Osteocyte (in vitro differentiated cells): ENCODE data around the gene MKKS. TPM values are rescaled to one million over a fixed set of nuclear protein-coding genes. Genes with fewer than 3 reads are reported as not detected.

ENCODE experiments used
- DNase-seq: peaks from one replicate; pipeline ENCODE4 v3.0.0; 2021; ENCODE audit warnings: mixed read lengths; ENCODE audit not compliant: unreplicated experiment; ENCODE audit errors: extremely low spot score
- H3K27ac Mint-ChIP-seq: one replicate; pipeline ENCODE4 v1.8.0; 2021; ENCODE audit warnings: mild to moderate bottlenecking, mixed read lengths; ENCODE audit not compliant: unreplicated experiment
- H3K27me3 Mint-ChIP-seq: one replicate; pipeline ENCODE4 v1.8.0; 2021; ENCODE audit warnings: mixed read lengths; ENCODE audit not compliant: unreplicated experiment
- H3K36me3 Mint-ChIP-seq: one replicate; pipeline ENCODE4 v1.8.0; 2021; ENCODE audit warnings: mixed read lengths; ENCODE audit not compliant: unreplicated experiment
- H3K4me1 Mint-ChIP-seq: one replicate; pipeline ENCODE4 v1.8.0; 2021; ENCODE audit warnings: mixed read lengths; ENCODE audit not compliant: unreplicated experiment
- H3K4me3 Mint-ChIP-seq: one replicate; pipeline ENCODE4 v1.8.0; 2021; ENCODE audit warnings: mild to moderate bottlenecking, moderate library complexity, mixed read lengths; ENCODE audit not compliant: unreplicated experiment
- H3K9me3 Mint-ChIP-seq: one replicate; pipeline ENCODE4 v1.8.0; 2021; ENCODE audit warnings: mixed read lengths; ENCODE audit not compliant: unreplicated experiment
- CTCF ChIP-seq: fragments of 200-600 bp; sonication (generic); IDR thresholded peaks from 2 replicates; pipeline ENCODE4 v1.5.0; 2021; ENCODE audit warnings: antibody characterized with exemption, mild to moderate bottlenecking, moderate library complexity
- total RNA-seq: library from RNA; stranded (reverse); gene quantifications from 2 replicates; pipeline ENCODE4 v1.2.1, GENCODE V29; 2021

The MKKS gene
- total RNA-seq, 1 donor from 2014 or later: 13.0 TPM

GRCh38 chr20:10469599-10469998 is 35.6 kb upstream of the MKKS start:
- no peak overlapping the region for H3K4me3 Mint-ChIP-seq
- H3K4me1 Mint-ChIP-seq: peaks cover 51% of the 10 kb centered on the region
- peak overlapping the region; percentile 71 for H3K27ac Mint-ChIP-seq
- no peak for DNase-seq
- no peaks in the 10 kb centered on the region for H3K27me3 Mint-ChIP-seq
- TF ChIP-seq CTCF: peak; percentile 79
- no peaks in the 10 kb centered on the region for H3K9me3 Mint-ChIP-seq
- H3K36me3 Mint-ChIP-seq: peaks cover 2% of the 10 kb centered on the region

DNA sequence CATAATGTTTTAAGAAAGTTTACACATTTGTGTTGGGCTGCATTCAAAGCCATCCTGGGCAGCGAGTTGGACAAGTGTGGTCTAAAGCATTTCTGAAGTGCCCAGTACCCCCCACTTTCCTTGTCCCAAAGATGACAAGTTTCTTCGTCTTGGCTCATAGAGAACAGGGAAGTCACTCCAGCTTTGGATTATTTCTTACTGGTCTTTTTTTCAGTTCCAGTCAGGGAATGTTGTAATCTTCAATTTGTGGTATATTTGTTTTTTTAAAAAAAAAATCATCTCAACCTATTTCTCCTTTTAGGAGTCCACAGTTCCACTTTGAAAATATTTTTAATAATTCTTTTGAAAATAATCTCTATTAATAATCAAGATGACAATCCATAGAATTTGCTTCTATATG is 35.0 kb upstream of the MKKS start:
- TF ChIP-seq CTCF: no peak
- Mint-ChIP-seq H3K27ac (no peak overlapping the region), H3K4me3 (no peak overlapping the region), H3K4me1 (peaks cover 51% of the 10 kb centered on the region), H3K9me3 (no peaks in the 10 kb centered on the region), H3K27me3 (no peaks in the 10 kb centered on the region), H3K36me3 (peaks cover 2% of the 10 kb centered on the region)
- no peak for DNase-seq

DNA sequence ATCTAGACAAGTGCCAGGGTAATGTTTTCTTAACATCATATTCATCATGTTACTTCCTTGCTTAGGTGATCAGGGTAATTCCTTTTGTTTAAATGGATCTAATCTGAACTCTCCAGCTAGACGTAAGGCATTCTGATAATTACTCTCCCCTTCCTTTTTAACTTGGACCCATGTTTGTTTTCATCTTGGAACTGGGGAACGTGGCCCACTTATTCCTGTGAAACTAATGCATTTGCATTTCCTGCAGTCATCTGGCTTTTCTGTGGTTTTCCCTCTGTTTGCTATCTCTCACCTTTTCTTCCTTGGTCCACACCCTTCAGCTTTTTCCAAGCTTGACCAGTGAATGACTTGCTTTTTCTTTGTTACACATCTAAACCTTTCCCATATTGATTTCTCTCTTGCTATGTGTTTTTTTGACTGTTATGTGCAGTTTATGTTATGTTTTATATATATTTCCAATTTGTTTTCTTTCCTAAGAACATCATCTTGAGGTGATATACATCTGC is 34.4 kb upstream of the MKKS start:
- Mint-ChIP-seq H3K36me3 (peaks cover 5% of the 10 kb centered on the region), H3K4me1 (peaks cover 49% of the 10 kb centered on the region), H3K27ac (peak overlapping the region; percentile 20), H3K9me3 (peaks cover 6% of the 10 kb centered on the region), H3K27me3 (no peaks in the 10 kb centered on the region), H3K4me3 (no peak overlapping the region)
- no peak for TF ChIP-seq CTCF
- no peak for DNase-seq

DNA sequence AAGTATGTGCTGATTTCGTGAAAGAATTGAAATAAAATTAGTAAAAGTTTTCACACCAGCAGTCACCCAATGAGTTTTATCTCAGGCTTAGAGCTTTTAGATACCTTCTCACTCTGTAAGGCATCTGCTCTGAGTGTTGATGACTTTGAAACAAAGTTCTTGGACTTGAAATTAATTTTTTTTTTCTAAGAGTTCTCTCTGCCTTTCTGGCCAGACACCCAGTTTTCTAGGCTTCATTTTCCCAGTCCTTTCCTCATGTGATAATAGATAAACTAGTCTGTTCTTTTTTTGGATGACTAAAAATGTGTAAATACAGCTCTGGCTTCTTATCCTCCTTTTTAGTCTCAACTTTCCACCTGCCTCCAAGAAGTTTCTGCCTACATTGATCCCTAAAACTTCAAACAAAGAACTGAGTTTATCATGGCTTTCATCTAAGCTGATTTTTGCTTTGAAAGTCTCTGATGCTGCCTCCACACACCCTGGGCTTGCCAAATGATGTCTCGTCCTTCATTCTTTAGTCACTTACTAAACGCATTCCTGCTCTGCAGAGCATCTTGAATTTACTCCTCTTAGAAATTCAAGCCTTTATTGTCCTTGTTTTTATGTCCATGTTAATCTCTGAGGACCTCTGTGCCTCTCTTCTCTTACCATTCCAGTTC is 33.8 kb upstream of the MKKS start:
- no peak for TF ChIP-seq CTCF
- DNase-seq: no peak
- peaks cover 7% of the 10 kb centered on the region for H3K36me3 Mint-ChIP-seq
- peaks cover 11% of the 10 kb centered on the region for H3K9me3 Mint-ChIP-seq
- no peaks in the 10 kb centered on the region for H3K27me3 Mint-ChIP-seq
- H3K27ac Mint-ChIP-seq: peak overlapping the region; percentile 20
- H3K4me3 Mint-ChIP-seq: no peak overlapping the region
- peaks cover 43% of the 10 kb centered on the region for H3K4me1 Mint-ChIP-seq

DNA sequence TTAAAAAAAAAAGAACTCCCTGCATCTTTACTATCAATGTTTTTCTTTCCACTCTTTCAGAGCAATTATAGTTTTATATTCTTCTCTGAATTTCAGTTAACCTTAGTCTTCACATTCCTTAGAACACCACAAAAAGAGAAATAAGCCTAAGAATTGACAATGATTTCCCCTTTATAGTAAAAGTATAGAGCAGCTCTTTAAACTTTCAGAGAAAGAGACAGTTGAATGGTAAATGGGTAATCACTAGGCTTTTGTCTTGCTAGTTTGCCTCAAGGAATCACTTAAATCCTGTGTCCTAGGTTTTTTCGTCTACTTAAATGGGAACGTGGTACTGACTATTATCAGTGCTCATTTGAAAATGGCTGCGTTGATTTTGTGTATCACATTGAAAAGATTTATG is 32.8 kb upstream of the MKKS start:
- DNase-seq: no peak
- H3K4me3 Mint-ChIP-seq: peak overlapping the region; percentile 64
- H3K27ac Mint-ChIP-seq: peak overlapping the region; percentile 92
- peaks cover 11% of the 10 kb centered on the region for H3K36me3 Mint-ChIP-seq
- peaks cover 44% of the 10 kb centered on the region for H3K4me1 Mint-ChIP-seq
- no peak for TF ChIP-seq CTCF
- H3K9me3 Mint-ChIP-seq: peaks cover 13% of the 10 kb centered on the region
- no peaks in the 10 kb centered on the region for H3K27me3 Mint-ChIP-seq
